HG03342 (cell line): ENCODE data around the gene ANKRD27.
"Not testable (repeated sequence)": the region's sequence is repeated elsewhere in the genome, so short reads cannot be mapped to it uniquely, and the experiment has no call there.

ENCODE experiments used
- ATAC-seq: cut with Tn5 transposase; IDR thresholded peaks from one replicate; pipeline ENCODE4 v1.9.1; 2021; ENCODE audit warnings: mild to moderate bottlenecking, moderate library complexity; ENCODE audit not compliant: unreplicated experiment

The ANKRD27 gene

DNA sequence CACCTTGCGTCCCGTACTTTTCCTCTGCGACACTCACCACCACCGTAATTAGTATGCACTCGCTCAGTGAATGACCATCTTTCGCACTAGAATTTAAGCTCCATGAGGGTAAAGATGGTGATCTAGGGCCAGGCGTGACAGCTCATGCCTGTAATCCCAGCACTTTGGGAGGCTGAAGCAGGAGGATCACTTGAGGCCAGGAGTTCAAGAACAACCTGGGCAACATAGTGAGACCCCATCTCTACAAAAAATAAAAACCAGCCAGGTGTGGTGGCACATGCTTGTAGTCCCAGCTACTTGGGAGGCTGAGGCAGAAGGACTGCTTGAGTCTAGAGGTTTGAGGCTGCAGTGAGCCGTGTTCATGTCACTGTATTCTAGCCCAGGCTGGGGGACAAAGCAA, 18.6 kb downstream of the ANKRD27 start:
- not testable (repeated sequence) for ATAC-seq

DNA sequence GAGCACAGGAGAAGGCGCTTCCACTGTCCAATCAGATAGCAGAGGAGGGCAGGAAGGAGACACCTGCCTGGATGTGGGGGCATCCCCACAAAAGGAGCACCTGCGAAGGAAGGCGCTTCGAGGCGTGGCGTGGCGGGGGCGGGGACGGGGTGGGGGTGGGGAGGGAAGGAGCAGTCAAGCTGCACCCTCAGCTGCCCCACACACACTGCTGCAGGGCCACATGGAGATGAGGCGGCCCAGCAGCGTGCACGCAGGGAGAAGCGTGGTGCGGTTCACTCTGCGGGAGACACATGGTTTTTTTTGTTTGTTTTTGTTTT, 21.4 kb downstream of the ANKRD27 start:
- no peak for ATAC-seq

DNA sequence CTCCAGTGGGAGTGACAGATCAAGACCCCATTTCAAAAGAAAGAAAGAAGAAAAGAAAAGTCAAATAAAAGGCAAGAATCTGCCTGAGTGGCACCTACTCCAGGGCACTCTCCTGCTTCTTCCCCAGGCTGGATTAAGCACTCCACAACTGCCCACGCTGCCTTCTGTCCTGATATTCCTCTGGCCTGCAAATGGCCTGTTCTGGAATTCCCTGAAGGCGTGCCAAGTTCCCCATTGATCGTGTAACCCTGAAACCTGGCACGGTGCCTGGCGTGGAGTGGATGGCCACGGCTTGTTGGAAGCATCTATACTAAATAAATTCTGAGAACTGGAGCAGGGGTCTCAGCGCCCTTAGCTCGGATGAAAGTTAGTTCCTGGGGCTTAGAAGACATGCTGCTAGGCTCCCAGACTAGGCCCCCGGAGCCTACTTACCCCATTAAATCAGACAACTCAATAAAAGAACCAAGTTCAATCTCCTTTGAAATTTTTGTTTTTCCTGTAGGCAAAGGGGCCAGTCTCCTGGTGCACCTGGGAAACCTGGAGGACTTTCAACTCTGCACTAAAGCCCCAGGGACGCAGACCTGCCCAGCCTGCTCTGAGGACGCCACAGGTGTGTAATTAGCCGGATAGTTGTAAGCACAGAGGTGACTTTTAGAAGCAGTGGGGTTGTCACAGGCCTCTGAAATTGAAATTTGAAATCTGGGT, 21.9 kb downstream of the ANKRD27 start:
- ATAC-seq: no peak

DNA sequence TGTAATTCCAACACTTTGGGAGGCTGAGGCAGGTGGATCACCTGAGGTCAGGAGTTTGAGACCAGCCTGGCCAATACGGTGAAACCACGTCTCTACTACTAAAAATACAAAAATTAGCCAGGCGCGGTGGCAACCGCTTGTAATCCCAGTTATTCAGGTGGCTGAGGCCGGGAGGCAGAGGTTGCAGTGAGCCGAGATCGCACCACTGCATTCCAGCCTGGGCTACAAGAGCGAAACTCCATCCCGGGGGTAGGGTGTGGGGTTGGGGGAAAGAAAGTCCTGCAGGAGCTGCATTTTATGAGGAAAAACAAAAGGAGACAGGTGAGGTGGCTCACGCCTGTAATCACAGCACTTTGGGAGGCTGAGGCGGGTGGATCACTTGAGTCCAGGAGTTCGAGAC, 22.6 kb downstream of the ANKRD27 start:
- not testable (repeated sequence) for ATAC-seq

DNA sequence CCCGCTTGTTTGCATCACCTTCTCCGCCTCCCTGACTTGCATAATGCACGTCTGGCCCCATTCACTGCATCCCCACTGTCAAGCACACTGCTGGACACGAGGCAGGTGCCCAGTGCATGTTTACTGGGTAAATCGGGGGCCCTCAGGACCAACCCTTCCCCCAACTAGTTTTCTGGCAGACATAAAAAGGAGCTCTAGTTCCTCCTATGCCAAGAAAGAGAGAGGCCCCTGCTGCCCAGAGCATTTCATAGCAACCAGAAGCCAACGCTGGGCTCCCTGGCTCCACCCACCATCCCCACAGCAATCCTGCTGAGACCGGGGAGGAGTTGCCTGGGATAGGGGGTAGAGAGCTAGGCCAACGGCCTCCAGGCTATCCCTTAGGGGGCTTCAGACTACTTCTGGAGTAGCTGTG, 23.2 kb downstream of the ANKRD27 start:
- no peak for ATAC-seq

DNA sequence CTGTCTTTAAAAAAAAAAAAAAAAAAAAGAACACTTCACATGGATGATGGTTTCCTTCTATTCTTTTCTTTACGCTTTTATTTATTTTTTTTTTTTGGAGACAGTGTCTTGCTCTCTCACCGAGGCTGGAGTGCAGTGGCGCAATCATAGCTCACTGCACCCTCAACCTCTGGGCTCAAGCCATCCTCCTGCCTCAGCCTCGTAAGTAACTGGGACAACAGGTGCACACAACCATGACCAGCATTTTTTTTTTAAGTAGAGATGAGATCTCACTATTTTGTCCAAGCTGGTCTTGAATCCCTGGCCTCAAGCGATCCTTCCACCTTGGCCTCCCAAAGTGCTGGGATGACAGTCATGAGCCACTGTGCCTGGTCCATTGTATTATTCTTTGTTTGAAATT, 24.3 kb downstream of the ANKRD27 start:
- no peak for ATAC-seq

DNA sequence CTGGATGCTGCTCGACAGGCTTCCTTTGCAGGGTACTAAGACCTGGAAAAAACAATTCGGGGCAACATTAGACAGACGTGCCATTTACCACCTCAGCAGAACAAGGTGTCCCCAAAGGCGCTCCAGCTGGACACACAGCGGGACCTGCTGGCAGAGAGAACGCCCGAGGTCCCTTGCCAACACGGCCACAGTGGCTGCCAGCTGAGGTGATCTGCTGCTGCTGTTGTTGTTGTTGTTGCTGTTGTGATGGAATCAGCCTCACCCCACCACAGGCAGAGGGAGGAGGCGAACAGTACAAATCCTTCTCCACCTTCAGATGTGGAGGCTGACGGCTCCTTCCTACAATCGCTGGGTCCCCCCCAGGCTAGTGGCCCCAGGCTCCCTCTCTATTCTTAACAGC, 25.2 kb downstream of the ANKRD27 start:
- ATAC-seq: no peak

DNA sequence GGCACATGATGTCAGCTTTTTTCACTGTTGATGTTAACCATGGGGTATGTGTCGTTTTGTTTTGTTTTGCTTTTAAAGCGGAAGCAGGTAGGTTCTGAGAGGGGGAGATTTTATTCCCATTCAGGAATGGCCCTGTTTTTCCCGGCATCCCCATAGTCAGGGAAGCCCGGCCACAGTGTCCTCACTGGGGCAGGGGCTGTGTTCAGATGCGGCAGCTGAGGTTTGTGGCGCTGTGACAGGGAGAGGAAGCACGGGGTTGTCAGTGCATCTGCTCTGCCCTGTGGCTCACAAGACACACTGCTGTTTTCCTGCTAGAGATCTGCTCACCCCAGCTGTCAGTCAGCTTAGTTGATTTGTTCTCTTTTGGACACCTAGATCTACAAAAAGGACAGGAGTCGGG, 27.6 kb downstream of the ANKRD27 start:
- no peak for ATAC-seq

DNA sequence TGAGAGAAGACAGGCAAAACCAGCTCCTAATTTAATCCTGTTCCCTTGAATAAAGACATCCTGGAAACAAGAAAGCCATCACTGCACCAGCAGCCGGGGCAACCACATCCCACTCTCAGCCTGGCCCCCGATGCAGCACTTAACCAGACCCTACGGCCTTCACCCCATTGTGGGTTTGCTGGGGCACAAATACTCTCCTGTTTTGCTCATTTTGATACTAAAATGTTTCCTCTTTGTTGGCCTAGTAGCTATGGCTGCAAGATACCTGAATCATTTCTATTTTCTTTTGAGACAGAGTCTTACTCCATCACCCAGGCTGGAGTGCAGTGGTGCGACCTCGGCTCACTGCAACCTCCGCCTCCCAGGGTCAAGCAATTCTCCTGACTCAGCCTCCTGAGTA, 28.4 kb downstream of the ANKRD27 start:
- ATAC-seq: no peak

DNA sequence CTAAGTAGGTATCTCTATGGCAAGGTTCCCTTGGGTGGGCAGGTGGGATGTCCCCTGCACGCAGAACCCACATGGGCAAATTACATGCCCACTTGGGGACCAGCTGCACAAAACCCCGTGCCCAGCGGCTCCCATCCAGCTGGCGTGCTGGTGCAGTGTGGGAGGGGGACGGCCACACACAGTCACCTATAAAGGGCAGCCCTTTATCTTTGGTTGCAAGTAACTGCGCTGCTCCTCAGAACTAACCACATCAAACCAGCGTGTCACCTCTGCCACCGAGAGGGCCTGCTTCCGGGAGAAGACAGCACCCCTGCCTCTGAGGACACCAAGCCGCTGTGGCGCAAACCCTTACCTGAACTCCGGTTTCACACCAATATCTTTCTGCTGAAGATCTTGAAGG, 32.2 kb downstream of the ANKRD27 start:
- ATAC-seq: no peak

DNA sequence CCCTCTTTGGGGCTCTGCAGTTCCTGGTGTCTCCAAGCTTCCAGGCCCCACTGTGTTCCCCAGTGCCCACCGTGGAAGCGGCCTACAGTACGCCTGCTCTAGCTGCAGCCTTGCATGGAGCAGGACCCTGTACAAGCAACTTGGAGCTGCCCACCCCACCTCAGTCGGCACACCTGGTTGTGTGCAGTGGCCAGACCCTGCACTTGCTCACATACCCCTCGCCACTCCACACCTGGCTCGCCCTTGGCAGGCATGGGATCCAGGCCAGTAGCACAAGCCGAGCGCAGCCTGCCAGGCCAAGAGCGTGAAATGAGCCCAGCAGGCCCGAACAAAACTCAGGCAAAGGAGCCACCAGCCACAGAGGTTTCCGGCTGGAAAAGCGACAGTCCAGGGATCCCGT, 36.4 kb downstream of the ANKRD27 start:
- ATAC-seq: no peak

DNA sequence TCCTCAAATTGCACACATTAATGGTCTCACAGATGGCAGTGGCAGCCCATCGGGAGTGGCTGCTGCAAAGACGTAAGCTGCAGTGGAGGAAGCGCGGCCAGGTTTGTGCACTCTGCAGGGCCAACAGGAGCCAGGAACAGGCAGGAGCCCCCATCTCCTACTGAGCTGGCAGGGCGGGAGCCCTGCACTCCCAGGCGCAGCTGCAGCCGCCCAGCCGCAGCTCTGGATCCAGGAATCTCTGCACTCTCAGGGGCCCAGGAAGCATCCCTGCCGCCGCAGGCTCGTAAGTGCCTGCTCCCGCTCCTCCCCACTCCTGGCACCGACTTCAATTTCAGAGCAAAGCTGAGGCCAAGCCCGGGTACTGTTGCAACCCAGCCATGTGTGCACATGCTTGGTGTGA, 37.5 kb downstream of the ANKRD27 start:
- ATAC-seq: no peak

DNA sequence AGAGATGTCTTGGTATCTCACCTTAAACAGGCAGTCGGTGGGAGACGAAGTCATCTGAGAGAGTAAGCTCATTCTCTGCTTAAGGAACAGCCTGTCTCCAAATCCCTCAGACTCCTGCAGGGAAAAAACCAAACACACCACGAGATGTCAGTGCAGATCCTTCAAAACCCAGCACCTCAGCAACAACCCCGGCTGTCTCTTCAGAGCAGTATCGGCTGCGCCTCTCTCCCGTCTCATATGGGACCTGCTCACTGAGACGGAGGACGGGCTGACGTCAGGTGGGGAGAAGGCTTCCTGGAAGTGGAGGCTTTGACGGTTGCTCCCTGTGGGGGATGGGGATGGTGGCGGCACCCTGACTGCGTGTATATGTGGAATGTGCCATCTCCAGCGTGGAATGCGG, 43.6 kb downstream of the ANKRD27 start:
- ATAC-seq: no peak

DNA sequence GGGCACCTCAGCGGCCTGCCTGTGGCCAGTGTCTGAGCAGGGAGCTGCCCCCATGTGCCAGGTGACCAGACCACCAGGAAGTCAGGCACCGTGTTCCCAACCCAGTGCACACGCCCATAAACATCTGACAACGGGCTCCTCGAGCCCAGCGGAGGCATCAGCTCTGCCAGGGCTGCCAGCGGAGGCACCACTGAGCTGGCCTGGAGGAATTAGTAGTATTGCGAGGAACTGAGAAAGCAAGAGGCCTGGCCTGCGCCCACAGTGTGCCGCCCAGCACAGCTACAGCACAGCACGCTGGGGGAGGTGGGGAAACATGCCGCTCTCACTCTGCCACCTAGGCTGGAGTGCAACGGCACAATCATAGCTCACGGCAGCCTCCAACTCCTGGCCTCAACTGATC, 44.6 kb downstream of the ANKRD27 start:
- ATAC-seq: no peak

DNA sequence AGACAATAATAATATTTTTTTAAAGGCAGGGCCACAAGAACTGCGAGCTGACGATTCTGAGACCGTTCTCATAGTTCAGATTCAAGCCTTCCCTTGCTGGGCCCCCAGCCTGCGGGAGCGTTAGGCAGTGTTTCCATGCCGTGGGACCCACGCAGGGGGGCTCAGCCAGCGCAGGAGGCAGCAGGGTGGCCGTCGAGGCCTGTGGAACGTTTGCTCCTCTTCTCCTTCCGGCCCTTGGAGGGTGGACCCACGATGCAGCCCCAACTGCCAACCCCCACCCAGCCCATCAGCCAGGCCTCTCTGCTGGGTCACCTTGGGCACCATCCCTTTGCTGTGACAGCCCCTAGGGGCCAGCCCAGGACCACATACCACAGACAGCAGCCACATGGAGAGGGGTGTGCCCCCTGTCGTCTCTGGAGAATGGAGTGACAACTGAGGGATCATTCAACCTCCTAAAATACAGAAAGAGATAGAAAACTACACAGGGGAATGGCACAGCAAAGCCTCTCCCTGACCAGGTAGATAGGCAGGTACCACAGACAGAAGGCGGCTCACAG, 47.2 kb downstream of the ANKRD27 start:
- no peak for ATAC-seq

DNA sequence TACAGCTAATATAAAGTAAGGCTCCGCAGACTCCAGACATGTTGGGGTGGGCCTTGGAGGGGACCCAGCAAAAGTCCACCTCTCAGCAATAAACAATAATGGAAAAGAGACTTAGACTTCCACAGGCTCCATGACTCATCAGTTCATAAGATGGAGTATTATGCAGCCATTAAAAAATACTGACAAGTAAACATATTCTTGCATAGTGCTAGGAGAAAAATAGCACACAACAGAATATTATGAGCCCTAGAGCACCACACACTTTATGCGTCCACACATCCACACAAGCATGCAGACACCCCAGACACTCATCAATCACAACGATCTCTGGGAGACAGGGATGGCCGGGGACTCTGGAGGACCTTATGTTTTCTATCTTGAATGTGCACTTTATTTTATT, 48.0 kb downstream of the ANKRD27 start:
- ATAC-seq: no peak

DNA sequence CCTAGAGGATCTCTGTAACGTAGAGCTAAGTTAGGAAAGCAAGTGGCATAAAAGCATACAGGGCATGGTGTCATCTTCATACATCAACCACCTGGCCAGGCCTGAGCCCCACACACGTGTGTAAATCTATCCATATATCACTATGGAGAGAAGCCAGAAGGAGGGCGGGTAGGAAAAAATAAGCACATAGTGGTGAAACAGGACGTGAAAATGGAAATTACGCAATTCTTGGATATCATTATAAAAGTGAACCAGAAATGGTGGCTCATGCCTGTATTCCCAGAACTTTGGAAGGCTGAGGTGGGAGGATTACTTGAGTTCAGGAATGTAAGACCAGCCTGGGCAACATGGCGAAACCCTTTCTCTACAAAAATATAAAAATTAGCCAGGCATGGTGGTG, 50.6 kb downstream of the ANKRD27 start:
- no peak for ATAC-seq

DNA sequence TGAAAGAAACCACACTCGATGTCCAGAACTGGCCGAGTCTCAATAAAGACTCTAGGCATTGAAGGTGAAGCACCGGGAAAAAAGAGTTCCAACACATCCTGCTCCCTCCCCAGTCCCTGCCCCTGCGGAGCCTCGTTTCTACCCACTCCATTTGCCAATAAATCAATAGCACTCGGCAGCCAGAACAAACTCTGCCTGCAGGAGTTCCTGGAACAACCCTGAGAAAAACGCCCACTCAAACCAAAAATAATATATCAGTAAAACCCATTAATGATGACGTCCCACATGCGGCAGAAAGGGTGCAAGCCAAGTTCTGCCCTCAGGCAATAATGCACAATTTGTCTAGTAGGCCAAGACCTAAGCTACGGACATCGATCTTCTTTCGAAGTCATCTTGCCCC, 53.0 kb downstream of the ANKRD27 start:
- ATAC-seq: no peak

DNA sequence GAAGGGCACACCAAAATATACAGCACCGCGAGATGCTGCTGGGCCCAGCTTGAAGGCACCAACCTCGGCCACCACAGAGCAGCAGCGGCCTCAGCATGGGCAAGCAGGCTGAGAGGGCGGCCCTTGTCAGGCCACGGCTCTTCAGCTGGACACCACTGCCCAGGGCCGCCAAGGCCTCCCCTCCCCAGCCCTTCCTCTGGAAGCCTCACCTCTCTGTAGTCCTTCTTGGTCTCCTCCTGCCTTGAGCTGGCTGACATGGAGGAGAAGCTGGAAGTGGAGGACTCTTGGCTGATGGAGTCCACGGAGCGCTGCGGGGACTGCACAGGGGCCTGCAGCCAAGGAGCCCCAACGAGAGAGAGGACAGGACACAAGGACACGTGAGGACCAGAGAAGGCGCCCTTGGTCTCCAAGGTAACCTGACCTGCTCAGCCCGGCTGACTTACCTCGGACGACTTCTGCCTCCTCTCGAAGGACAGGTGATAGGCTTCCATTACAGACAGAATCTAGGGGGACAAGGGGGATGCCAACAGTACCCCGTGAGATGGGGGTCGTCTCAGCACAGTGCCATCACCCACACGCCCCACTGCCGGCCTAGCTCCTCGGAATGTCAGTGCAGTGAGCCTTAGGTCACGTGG, 55.8 kb downstream of the ANKRD27 start:
- ATAC-seq: no peak

DNA sequence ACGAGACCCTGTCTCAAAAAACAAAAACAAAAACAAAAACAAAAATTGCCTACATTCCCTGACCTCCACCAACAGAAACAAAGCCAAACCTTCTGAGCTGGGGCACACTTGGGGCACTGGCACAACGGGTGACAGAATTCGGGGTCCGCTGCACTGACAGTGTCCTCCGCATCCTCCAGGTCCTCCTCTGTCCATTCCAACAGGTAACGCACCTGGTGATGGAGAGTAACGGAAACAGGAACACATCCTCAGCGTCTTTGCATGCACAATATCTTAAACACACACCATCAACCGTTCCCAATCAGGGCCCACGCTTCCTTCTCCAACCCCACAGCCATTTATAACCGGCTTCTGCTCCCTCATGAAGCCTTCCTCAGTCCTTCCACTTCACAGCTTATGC, 59.4 kb downstream of the ANKRD27 start:
- ATAC-seq: no peak

DNA sequence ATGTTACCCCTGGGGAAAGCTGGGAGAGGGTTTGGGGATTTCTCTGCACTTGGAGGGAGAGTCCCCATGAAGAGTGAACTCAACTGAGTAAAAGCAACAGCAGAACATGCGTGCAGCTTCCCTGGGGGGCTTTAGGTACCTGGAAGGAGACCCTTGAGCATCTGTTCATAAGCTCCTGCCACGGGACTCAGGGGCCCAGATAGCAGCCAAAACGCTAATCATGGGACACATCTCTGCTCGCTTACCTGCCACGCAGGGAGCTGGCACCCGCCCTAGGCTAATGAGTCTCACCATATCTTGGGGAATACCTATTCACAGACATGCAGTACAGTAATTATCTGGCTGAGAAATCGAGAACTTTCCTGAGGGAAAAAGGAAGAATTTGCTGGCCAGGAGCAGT, 60.1 kb downstream of the ANKRD27 start:
- no peak for ATAC-seq

DNA sequence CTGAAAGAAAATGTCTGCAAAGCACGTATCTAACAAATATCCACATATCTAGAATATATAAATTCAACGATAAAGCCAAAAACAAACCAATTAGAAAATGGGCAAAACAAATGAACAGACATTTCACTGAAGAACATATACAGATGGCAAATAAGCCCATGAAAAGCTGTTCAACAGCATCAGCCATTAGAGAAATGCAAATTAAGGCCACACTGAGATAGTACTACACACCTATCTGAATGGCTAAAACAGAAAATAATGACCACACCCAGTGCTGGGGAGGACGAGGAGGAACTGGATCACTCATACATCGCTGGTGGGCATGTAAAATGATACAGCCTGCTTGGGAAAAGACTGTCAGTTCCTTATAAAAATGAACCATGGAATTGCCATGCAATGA, 62.0 kb downstream of the ANKRD27 start:
- no peak for ATAC-seq

DNA sequence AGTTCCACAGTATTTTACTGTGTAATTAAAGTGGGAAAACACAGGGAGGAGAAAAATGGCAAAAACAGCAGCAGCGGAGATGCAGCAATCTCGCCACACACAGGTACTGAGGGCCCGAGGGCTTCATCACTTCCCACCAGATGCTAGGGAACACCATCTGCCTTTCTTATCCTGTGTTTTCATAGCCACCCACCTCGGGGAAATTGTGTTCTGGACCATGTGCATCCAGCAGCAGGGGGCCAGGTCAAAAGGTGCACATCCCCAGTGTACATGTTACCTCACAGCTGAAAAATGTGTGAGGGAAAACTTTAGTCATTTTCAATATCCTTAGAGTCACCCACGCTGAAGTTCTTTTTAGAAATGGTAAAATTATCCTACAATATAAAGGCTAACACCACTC, 63.8 kb downstream of the ANKRD27 start:
- ATAC-seq: no peak
